ENCODE data around the gene SLC7A7.
"Not testable (repeated sequence)": the region's sequence is repeated elsewhere in the genome, so short reads cannot be mapped to it uniquely, and the experiment has no call there.

Gene SLC7A7

DNA sequence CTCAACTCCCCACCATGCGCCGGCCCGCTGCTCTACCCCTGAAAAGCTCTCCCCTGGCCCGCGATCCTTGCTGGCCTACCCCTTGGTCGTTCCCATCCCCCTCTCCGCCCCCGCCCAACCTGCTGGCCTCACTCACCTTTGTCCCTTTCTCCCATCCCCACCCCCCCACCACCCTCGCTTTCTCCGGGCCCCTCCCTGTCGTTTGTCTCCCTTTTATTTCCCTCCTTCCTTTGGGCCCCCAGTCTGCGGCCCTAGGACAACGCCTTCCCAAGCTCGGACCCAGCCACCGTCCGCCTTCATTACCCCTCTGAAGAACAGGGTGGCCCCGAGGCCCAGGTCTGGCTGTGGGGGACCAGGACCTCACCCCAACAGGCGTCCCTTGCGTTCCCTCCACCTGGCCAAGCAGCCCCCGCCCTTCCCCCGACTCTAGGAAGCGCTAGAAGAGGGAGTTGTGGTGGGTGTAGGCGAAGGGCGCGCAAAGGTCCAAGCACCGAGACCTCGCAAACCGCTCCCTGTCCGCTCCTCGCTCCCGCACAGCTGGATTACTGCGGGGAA lies 6.9 kb upstream of the SLC7A7 start:
- FAIRE-seq = no peak
- no peak for DNase-seq (ENCODE audit: low spot score)

- FAIRE-seq (no peak), DNase-seq (ENCODE audit: low spot score) (no peak)
These were observed 6.2 kb upstream of the SLC7A7 start for GRCh38 chr14:22821193-22822015.

GRCh38 chr14:22820731-22821130 lies 5.5 kb upstream of the SLC7A7 start:
- DNase-seq (ENCODE audit: low spot score) (no peak), FAIRE-seq (no peak)

DNA sequence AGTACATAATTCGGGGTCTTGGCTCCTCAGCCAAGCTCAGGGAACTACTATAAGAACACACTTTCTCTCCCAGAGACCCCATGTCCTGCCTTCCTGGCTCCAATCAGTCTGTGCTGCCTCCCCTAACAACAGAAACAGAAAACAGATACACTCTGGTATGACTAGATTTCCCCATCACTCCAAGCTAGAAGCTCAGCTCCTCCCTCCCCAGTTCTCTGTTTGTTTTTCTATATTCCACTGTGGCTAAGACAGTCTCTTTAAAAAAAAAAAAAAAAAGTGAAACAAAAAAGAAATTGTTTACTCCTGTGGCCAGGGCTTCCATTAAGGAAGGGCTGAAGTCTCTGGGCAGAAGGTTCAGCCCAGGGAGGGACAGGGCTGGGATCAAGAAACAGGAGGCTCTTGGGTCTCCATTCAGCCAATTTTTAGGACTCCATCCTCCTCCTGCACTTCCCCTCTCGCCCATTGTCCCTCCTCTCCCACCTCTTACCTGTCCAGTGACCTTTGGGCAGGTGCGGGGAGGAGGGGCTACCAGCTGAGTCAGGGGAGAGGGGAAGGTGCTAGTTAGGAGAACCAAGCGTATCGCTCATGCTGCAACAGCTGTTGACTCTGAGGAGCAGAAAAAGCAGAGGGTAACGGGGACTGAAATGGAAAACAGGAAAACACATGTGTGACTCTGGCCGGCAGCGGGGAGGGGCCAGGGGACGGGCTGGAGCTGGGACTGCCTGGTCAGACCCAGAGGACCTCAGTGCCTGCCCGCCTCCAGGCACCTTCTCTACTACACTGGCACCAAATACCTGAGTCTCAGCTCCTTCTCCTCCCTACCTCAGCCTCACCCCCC lies 4.1 kb upstream of the SLC7A7 start:
- FAIRE-seq = no peak
- DNase-seq (ENCODE audit: low spot score) = no peak

GRCh38 chr14:22814373-22814772 lies 862 bp downstream of the SLC7A7 start:
- FAIRE-seq = no peak
- DNase-seq (ENCODE audit: low spot score) = no peak

- DNase-seq (ENCODE audit: low spot score) (no peak), FAIRE-seq (no peak)
These were observed 2.1 kb downstream of the SLC7A7 start for GRCh38 chr14:22813145-22813544.

GRCh38 chr14:22812744-22813143 lies 2.5 kb downstream of the SLC7A7 start:
- FAIRE-seq (no peak), DNase-seq (ENCODE audit: low spot score) (no peak)

- FAIRE-seq = no peak
- no peak for DNase-seq (ENCODE audit: low spot score)
These were observed 3.5 kb downstream of the SLC7A7 start for GRCh38 chr14:22811722-22812121.

DNA sequence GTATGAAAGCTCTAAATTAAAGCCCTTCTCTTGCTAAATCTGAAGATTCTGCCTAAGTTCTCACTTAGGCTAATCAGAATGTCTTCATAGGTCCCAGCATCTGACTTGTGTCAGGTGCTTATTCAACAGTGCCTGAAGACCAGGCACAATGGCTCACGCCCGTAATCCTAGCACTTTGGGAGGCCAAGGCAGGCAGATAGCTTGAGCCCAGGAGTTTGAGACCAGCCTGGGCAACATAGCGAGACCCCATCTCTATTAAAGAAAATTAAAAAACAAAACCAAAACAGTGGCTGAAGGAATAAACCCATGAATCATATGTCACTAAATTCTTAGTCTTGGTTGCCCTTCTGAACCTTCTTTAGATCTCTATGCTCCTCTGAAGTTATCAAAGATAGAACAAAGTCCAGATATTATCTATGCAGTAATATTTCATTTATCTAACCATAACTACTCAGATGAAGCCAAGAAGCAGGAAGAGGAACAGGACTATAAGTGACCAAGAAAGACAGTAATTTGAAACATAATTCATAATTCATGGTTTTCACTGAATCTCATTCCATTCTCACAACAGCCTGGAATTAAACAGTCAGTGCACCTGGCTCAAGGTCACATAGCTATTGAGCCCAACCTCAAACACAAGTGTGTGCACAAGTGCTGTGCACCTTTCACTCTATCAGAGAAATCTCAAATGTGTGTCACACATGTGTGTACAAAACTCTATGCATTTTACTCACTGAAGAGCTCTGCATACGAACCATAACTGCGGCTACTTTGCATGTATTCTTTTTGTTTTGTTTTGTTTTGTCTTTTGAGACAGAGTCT lies 6.6 kb downstream of the SLC7A7 start:
- no peak for DNase-seq (ENCODE audit: low spot score)
- no peak for FAIRE-seq

GRCh38 chr14:22807432-22808087 lies 7.7 kb downstream of the SLC7A7 start:
- no peak for FAIRE-seq
- no peak for DNase-seq (ENCODE audit: low spot score)

GRCh38 chr14:22805235-22805634 lies 10.0 kb downstream of the SLC7A7 start:
- DNase-seq (ENCODE audit: low spot score); FAIRE-seq: not testable (repeated sequence)

DNA sequence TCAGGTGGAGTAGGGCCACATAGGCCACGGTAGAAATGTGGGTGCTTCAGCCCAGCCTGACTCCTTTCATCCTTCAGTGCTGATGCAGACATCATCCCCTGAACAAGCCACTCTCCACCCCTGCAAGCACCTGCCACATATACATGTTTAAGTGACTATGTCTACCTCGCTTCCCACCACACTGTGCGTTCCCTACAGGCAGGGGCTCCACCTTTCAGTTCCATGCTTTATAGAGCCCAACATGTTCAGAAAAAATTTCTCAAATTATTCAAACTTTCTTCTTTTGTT lies 11.6 kb downstream of the SLC7A7 start:
- FAIRE-seq = no peak
- no peak for DNase-seq (ENCODE audit: low spot score)

- FAIRE-seq (no peak), DNase-seq (ENCODE audit: low spot score) (no peak)
These were observed 12.2 kb downstream of the SLC7A7 start for GRCh38 chr14:22802860-22803686.

- FAIRE-seq = no peak
- no peak for DNase-seq (ENCODE audit: low spot score)
These were observed 13.5 kb downstream of the SLC7A7 start for GRCh38 chr14:22801716-22802115.

DNA sequence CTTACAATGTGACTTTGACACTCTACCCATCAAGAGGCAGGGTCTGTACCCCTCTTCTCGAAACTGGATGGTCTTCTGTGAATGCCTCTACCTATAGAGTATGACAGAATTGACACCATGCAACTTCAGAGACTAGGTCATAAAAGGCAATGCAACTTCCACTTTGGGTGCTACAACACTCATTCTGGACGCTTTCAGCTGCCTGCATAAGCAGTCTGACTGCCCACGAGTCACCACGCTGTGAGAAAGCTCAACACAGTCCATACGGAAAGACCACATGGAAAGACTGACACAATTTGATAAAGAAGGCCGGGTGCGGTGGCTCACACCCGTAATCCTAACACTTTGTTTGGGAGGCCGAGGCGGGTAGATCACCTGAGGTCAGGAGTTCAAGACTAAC lies 14.9 kb downstream of the SLC7A7 start:
- FAIRE-seq (no peak), DNase-seq (ENCODE audit: low spot score) (no peak)

DNA sequence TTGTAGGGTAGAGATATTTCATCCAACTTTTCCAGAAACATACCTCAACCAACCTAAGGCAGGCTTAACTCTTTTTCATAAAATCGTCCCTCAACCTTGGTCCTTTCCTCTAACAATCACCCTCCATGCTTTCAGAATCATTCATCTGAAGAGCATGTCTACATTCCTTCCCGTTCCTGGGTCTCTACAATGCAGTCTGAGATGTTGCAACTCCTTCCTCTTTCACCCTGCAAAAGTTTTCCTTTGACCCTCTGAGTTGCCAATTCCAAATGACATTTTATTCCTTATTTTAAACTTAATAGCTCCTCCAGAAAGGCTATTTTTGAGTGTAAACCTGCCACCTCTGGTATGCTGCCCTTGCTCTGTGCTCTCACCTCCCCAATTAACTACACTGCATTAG lies 16.7 kb downstream of the SLC7A7 start:
- FAIRE-seq (no peak), DNase-seq (ENCODE audit: low spot score) (no peak)

DNA sequence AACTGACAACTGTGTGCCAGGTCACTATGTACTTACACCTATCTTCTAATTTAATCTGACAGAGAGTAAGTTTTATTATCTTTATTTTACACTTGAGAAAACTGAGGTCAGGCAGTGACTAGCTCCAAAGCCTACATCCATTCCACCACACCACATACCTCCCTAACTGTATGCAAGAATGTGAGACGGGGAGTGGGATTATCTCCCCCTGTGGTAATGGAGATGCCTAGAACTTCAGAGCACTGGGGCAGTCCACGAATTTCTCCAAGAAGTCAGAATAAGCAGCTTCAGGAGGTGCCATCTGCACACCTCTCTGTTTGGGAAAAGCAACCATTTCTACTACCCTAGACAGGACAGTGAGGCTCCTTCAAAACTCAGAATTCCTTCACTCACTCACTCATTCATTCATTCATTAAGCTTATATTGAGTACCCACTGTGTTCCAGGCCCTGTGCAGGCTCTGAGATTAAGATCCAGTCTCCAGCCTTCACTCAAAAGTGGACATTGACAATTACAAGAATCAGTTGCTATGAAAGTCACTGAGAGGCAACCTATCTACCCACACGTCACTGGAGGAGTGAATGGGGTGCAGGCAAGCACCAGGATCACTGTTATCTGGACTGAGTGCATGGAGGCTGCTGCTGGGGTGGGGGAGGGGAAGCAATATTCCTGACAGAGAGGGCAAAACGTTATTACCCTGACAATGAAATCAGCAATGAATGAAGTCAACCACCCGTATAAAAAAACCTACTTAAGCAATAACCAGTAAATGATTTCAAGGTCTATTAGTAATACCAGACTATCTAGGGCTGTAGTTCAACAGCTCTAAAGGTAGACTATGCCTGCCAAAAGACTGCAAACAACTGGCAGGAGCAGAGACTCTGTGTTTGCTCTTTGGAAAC lies 18.0 kb downstream of the SLC7A7 start:
- FAIRE-seq = no peak
- DNase-seq (ENCODE audit: low spot score) = no peak

GRCh38 chr14:22796087-22796707 lies 19.0 kb downstream of the SLC7A7 start:
- DNase-seq (ENCODE audit: low spot score) = no peak
- FAIRE-seq = no peak

DNA sequence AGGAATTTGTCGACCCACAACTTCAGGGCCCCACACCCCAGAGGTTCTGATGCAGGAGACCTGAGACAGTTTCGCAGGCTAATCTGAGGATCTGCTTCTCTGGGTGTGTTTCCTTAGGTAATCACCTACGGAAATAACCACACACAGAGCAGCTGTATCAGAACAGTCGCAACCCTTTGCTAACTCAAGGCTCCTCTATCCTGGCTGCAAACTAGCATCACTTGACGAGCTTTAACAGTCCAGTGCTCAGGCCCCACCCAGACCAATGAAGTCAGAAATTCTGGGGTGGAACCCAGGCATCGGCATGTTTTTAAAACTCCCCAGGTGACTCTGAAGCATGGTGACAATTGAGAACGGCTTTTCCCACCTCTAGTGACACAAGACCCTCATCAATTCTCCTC lies 20.7 kb downstream of the SLC7A7 start:
- no peak for DNase-seq (ENCODE audit: low spot score)
- no peak for FAIRE-seq
